Heart left ventricle (tissue), 13 donors: ENCODE data around the gene RPL36A.

Source experiments
- POLR2A ChIP-seq, 2 donors: fragments of 450-650 bp; IDR thresholded peaks; one replicate each; pipeline ENCODE4 v1.6.1; 2017; ENCODE audit warnings: antibody characterized with exemption in 2 of 2, mild to moderate bottlenecking in 2 of 2, moderate library complexity in 2 of 2
- TF ChIP-seq, protein P1 (sequence below), 12 donors: fragments of 200-600 bp; sonication (generic) in 4 of 12; IDR thresholded peaks; one replicate each; pipeline versions ENCODE4 v1.5.0 to v1.8.0; 2018 to 2022; ENCODE audit warnings: antibody characterized with exemption in 12 of 12, mild to moderate bottlenecking in 5 of 12
- donor health status: ischemic (EF 13 %, LVEDD 7.1; RV severe dilation, severe dysfunction).
- donor health status: DM: no; HTN: yes; CAD: no.
- donor health status: DM: no; HTN: no; CAD: no.
- donor health status: ischemic (EF 25% LVEDD 6.9; RV normal size, moderate dysfunction).
- donor health status: ischemic (EF 25% LVEDD 5.7; RV mildly dilated, moderate dysfunction).
- donor health status: ischemic (EF 35%, LVEDD 5.7; RV mildly dilated, moderate dysfunction).
- donor health status: nonischemic (EF 11% LVEDD 7.7; RV severe dilation, severe dysfunction).
- donor health status: DM: yes; HTN: yes; CAD: no.
- donor health status: PGD.
- donor health status: ischemic (EF 29% LVEDD 5.4; RV normal size, mild dysfunction).
- donor health status: nonischemic (EF 23%, LVEDD 6.1; RV moderate dilation, normal function).

DNA sequence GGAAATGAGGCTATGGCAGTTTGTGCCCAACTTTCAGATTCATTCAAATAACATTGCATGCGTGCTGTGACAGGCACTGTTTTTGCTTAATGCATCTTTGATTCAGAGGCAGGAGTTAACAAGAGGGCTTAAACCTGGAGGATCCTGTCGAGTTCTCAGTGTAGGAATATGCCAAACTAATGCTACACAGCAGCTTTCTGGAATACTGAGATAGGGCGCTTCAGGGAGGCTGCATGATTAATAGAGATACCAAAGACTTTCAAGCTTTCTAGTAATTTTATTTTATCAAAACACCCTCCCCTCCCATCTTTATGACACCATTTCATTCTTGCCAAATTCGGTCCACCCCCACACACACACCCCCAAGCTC lies 41.6 kb upstream of the RPL36A start:
- TF ChIP-seq, protein P1, sequence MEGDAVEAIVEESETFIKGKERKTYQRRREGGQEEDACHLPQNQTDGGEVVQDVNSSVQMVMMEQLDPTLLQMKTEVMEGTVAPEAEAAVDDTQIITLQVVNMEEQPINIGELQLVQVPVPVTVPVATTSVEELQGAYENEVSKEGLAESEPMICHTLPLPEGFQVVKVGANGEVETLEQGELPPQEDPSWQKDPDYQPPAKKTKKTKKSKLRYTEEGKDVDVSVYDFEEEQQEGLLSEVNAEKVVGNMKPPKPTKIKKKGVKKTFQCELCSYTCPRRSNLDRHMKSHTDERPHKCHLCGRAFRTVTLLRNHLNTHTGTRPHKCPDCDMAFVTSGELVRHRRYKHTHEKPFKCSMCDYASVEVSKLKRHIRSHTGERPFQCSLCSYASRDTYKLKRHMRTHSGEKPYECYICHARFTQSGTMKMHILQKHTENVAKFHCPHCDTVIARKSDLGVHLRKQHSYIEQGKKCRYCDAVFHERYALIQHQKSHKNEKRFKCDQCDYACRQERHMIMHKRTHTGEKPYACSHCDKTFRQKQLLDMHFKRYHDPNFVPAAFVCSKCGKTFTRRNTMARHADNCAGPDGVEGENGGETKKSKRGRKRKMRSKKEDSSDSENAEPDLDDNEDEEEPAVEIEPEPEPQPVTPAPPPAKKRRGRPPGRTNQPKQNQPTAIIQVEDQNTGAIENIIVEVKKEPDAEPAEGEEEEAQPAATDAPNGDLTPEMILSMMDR (IDR thresholded peaks at IDR 0.05): no peak
- TF ChIP-seq POLR2A (IDR thresholded peaks at IDR 0.05): no peak
